GM19025 (cell line): ENCODE measurements around the gene PAK6.

Experiments used
- ATAC-seq: cut with Tn5 transposase; IDR thresholded peaks from one replicate; pipeline ENCODE4 v1.9.1; 2021; ENCODE audit warnings: mild to moderate bottlenecking, low read depth, moderate library complexity; ENCODE audit not compliant: unreplicated experiment

PAK6 gene

GRCh38 chr15:40240619-40241221 lies 1.9 kb downstream of the PAK6 start:
- no peak for ATAC-seq

GRCh38 chr15:40241269-40242212 lies 2.7 kb downstream of the PAK6 start:
- no peak for ATAC-seq

- ATAC-seq: no peak
These were observed 3.3 kb downstream of the PAK6 start for GRCh38 chr15:40242213-40242599.

- no peak for ATAC-seq
These were observed 3.7 kb downstream of the PAK6 start for GRCh38 chr15:40242601-40243000.

- ATAC-seq: no peak
These were observed 4.4 kb downstream of the PAK6 start for GRCh38 chr15:40243126-40243810.

GRCh38 chr15:40244961-40245523 lies 6.2 kb downstream of the PAK6 start:
- no peak for ATAC-seq

GRCh38 chr15:40245666-40246450 lies 7.0 kb downstream of the PAK6 start:
- ATAC-seq: no peak

- ATAC-seq: no peak
These were observed 7.8 kb downstream of the PAK6 start for GRCh38 chr15:40246496-40247280.

GRCh38 chr15:40247406-40247971 lies 8.6 kb downstream of the PAK6 start:
- ATAC-seq: no peak

- ATAC-seq: no peak
These were observed 9.3 kb downstream of the PAK6 start for GRCh38 chr15:40248006-40248783.

- ATAC-seq: no peak
These were observed 10.8 kb downstream of the PAK6 start for GRCh38 chr15:40249477-40250303.

GRCh38 chr15:40250304-40250656 lies 11.4 kb downstream of the PAK6 start:
- ATAC-seq: no peak

- ATAC-seq: no peak
These were observed 12.1 kb downstream of the PAK6 start for GRCh38 chr15:40250771-40251483.

GRCh38 chr15:40251486-40252140 lies 12.8 kb downstream of the PAK6 start:
- ATAC-seq: no peak

- ATAC-seq: no peak
These were observed 13.2 kb downstream of the PAK6 start for GRCh38 chr15:40252141-40252437.

- ATAC-seq: no peak
These were observed 13.7 kb downstream of the PAK6 start for GRCh38 chr15:40252438-40253166.
